ENCODE data around the gene ACOXL.
"Not testable (repeated sequence)": the region's sequence is repeated elsewhere in the genome, so short reads cannot be mapped to it uniquely, and the experiment has no call there.

ACOXL gene

DNA sequence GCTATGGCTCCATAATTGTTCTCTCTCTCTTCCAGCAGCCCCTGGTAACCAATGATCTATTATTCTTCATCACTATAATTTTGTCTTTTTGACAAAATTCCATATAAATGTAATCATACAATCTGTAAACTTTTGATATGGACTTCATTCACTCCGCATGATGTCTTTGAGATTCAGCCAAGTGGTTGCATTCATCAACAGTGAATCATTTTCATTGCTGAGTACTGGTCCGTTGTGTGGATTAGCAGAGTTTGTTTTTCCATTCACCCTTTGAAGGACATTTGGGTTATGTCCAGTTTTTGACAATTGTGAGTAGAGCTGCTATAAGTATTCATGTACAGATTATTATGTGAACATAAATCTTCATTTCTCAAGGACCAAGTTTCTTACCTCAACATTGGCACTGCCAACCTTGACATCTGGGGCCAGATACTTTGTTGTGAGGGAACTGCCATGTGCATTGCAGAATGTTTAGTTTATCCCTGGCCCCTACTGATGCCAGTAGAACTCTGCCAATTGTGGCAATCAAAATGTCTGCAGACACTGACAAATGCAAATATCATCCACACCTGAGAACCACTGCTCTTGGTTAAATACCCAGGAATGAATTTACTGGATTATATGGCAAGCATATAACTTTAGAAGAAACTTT is 340.0 kb downstream of the ACOXL start:
- no peak for DNase-seq

DNA sequence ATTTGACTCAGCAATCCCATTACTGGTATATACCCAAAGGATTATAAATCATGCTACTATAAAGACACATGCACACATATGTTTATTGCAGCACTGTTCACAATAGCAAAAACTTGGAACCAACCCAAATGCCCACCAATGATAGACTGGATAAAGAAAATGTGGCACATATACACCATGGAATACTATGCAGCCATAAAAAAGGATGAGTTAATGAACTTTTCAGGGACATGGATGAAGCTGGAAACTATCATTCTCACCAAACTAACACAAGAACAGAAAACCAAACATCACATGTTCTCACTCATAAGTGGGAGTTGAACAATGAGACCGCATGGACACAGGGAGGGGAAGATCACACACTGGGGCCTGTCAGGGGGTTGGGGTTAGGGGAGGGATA is 350.3 kb downstream of the ACOXL start:
- not testable (repeated sequence) for DNase-seq

DNA sequence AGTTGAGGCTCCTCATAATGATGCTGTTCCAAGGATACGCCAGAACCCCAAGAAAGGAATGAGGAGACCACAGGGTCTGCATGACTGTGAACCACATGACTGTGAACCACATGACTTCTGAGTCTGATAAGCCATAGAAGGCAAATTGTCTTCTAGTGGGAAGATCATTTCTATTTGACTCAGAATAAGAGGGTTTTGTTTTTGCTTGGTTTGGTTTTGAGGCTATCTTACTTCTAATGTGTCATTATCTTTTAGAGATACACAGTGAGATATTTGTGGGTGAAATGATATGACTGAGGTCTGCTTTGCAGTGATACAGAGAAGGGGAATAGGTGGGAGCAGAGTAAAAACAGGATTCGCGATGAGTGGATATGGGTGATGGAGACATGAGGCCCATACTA is 359.4 kb downstream of the ACOXL start:
- DNase-seq = no peak

DNA sequence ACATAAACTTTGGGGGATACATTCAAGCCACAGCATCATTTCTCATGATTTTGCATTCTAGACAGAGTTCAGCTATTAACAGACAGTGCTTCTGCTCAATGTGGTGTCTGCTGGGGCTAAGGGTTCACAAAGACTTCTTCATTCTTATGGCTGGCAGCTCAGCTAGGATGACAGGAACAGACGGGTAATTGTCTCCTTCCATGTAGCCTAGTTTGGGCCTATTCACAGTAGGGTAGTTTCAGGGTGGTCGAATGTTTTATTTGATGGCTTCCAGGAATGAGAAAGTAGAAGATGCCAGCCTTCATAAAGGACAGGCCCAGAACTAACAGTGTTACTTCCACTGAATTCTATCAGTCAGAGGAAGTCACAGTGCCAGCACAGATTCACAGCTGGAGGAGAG is 362.3 kb downstream of the ACOXL start:
- DNase-seq = no peak

DNA sequence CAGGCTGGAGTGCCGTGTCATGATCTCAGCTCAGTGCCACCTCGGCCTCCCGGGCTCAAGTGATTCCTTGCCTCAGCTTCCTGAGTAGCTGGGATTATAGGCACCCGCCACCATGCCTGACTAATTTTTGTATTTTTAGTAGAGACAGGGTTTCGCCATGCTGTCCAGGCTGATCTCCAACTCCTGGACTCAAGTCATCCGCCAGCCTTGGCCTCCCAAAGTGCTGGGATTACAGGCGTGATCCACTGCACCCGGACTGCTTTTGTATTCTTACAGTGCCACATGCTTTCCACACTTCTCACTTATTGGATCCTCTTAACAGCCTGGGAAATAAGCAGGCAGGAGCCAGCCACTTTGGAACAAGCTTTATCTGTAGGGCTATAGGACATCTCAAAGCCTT is 363.1 kb downstream of the ACOXL start:
- no peak for DNase-seq

DNA sequence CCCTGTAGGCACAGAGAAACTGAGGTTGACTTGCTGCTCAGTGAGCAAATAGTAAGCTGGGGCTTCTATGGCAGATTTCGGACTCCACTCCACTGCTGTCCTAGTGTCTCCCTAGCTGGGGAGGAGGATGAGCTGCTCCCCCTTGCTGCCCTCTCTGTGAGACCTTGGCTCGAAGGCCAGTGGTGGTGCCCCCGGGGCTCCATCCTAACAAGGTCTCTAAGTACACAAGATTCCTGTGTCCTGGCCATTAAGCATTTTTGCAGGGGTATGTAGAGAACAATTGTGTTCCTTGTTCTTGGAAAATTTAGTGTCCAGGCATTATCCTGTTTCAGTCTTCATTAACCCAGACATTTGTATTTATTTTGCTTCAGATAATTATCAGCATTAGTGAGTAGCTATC is 367.0 kb downstream of the ACOXL start:
- no peak for DNase-seq

DNA sequence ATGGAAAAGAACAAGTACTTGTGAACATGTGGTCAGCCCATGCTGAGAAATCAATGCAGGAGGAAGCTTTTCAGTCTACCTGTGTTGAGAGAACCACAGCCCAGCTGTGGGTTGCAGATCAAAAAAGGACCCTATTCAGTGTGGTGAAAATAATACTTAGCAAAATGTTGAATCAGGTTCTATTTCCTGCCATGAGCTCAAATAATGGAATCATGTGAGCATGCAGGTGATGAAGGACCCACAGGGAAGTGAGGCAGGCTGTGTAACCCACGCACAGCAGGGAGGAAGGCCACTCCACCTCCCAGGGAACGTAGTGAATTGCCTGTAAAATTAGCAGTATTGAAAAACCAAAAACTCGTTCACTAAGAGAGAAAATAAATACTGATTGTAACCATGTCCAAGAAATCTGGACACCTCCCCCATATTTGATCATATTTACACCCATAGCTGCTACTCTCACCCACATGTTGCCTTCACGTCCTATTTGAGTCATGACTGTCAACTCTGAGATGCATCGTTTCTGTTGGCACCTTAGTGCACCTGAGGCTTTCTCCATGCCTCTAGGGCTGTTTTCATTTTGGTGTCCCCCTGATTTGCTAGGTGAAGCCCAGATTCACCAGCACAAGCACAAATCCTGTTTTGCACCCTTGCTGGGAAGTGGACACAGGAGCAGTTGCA is 367.9 kb downstream of the ACOXL start:
- no peak for DNase-seq

DNA sequence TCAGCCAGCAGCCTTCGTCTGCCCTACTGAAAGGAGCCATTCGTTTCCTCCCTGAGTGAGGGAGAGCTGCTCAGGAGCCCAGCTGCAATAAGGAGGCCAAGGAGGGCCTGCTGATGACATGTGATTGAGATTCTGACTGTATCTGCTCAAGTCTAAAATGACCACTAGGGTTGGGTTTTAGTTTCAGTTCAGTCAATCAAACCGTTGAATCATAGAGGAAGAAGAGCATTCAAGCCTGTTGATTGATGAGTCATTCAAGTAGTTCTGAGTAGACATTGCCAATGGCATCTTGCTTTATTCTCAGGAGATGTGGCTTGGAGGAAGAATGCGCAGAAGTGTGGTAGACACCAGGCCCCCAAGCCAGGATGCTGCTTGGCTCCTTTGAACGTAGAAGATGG is 368.4 kb downstream of the ACOXL start:
- no peak for DNase-seq

DNA sequence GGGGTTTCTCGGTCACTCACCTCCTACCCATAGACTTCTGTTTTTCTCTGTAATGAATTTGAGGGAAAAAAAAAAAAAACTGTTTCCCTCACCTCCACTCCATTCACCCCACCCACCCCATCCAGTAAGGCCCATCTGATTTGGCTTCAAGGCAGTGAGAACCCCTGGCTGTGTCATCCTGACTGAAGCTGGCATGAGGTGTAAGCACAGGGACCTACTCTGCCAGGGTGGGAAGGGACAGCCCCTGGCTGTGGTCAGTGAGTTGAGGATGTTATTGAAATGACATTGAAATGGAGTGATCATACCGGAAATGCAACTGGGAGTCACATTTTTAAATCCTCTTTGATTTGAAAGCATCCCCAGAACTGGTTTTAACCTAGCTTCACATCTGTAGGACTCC is 369.2 kb downstream of the ACOXL start:
- DNase-seq = no peak

DNA sequence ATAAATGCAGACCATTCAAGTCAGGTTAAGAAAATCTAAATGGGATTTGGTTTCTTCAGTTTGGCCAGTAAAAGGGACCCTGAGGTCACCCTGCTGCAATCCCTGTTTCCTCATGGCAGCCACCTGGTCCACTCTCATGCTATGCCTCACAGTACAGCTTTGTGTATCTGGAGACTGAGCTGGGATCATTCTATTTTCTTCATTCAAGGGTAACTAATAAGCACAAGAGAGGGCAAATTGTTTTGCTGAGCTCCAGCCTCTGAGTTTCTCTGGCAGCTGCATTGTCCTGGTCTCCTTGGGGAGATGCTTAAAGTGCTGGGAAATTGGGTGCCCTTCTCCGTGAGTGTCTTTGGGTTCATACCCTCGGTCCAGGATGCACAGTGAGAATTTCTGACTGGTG is 369.8 kb downstream of the ACOXL start:
- no peak for DNase-seq

DNA sequence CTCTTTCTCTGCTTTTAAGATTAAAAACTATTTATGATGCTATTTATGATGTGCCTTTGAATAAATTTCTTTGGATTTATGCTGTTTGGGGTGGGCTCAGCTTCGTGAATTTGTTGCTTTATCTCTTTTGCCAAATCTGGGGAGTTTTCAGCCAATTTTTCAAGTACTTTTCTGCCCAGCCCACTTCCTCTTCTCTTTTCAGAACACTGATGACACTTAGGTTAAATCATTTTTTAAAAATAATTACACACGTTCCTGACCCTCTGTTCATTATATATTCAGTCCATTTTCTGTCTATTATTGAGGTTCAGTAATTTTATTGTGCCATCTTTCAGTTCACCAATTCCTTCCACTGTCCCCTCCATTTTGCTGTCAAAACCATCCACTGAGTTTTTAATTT is 373.6 kb downstream of the ACOXL start:
- no peak for DNase-seq

DNA sequence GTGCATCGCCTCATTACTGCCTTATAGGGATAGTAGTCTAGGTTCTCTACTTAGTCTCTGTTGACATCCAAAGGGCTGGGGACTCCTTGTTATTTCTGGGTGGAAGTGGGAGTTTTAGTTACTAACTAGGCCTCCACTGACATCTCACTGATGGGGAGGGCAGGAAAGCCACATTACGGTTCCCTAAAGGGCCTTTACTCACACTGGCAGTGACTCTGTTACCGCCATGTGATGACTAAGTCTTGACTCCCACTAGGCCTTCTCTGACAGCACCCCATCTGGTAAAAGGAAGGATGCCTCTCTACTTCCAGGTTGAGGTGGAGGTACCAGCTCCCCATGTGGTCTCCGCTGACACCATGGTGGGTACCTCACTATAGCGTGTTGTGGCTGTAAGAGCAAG is 374.3 kb downstream of the ACOXL start:
- no peak for DNase-seq

DNA sequence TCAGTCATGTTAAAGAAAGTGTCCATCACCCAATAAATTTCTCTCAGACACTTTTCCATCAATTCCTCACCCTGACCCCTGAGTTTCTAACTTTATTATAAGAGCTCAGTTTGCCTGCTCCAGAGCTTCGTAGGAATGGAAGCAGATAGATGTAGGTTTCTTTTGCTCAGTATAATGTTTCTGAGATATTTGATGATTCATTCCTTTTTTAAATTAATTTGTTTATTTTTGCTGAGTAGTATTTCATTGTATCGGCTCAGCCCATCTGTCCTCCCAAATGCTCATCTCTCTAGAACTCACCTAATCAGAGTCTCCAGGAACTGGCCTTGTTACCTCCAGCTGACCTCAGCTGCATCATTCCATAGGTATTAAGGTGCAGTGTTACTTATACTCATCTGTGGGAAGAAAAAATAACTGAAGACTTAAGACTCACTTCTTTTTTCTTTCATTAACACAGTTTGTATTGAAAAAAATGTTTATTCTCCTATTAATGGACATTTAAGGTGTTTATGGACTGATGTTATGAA is 376.4 kb downstream of the ACOXL start:
- DNase-seq = no peak

DNA sequence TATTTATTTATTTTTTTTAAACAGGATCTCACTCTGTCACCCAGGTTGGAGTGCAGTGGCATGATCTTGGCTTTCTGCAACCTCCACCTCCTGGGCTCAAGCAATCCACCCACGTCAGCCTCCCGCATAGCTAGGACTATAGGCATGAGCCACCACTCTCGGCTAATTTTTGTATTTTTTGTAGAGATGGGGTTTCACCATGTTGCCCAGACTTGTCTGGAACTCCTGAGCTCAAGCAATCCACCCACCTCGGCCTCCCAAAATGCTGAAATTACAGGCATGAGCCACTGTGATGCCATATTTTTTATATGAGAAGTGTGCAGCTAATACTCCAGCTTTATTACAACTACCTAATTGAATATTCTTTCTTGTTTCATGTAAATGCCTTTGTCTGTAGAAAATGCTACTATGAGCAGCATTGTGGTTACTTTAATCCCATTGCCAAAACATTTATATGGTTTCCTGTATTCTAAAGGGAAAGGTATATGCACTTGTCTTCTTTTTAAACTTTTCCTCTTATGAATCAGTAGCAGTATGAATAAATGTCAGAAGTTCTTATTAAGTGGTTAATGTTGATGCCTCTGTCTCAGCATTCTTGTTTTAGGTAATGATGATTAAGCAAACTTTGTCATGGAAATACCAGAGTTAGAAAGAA is 378.9 kb downstream of the ACOXL start:
- no peak for DNase-seq

DNA sequence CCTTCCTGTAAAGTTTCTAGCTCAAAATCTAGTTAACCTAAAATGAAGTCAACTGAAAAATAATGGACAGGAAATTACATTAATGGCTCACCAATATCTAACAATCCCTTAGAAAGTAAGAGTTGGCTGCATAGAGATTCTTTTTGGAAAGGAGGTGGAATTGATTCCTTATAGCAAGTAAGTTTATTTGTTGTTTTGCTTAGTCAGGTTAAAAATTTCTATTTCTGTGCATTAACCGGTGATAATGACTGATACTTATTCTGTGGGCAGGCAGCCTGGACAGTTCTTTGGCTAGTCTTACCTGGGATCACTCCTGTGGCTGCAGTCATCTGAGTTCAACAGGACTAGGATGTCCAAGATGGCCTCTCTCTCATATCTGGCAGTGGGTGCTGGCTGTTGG is 381.5 kb downstream of the ACOXL start:
- no peak for DNase-seq

DNA sequence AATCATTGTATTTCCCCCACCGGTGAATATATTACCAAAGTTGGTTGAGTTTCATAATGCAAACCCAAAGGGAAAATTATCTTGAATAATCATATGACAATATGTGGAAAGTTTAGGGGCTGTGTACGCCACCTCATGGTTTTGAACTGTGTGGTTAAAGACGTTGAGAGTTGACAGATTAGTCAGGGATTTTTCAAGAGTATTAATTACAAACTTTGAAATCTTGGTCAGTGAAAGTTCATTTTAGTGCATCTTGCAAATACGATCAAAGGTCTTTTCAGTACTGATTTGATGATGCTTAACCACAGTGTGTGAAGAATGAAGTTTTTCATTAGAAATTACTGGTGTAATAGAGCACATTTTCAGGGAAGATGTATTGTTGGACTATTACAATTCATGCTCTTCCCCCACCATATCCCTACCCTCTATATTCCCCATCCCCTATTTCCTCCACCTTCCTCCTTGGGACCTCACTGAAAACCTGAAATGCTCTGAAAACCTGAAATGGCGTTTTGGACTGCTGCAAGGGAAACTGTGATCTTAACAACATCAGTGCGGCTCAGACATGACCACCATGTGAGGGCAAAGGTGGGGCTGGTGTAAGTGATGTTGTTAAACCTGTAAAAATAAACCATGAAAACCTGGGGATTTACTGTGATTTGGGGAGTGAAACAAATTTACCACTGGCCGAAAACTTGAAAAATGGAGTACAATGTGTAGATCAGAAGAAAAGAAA is 383.8 kb downstream of the ACOXL start:
- peak; percentile 36 for DNase-seq

DNA sequence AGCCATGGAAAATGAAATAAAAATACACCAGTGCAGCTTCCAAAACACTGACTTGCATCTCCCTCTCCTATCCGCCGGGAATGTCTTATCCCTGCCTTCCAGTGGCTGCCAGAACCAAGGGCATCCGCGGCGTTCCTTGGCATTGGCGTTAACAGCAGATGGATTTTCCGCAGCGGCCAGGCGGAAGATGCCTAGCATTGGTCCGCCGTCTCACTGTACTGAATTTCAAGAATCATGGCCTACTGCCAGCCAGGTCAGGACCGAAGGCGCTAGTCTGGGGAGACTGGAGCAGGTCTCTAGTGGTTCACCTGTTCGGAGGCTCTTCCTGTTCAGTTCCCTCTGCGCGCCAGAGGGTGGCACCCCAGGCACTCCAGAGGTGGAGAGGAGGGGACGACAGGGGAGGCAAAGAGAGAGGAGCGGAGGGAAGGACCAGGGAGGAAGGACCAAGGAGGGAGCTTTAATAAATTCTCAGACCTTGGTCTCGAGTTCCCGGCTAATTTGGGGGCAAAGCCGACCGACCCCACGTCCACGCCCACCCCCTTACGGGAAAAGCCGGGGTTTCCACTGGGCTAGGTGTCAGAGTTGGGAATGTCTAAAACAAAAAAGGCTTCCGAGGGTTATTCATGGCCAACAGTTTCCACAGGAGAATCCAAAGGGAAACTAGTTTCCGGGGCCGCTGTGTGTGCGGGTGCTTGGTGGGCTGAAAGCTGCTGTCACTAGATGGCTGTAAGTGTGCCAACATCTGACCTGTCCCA is 384.6 kb downstream of the ACOXL start:
- DNase-seq = peak; percentile 86

DNA sequence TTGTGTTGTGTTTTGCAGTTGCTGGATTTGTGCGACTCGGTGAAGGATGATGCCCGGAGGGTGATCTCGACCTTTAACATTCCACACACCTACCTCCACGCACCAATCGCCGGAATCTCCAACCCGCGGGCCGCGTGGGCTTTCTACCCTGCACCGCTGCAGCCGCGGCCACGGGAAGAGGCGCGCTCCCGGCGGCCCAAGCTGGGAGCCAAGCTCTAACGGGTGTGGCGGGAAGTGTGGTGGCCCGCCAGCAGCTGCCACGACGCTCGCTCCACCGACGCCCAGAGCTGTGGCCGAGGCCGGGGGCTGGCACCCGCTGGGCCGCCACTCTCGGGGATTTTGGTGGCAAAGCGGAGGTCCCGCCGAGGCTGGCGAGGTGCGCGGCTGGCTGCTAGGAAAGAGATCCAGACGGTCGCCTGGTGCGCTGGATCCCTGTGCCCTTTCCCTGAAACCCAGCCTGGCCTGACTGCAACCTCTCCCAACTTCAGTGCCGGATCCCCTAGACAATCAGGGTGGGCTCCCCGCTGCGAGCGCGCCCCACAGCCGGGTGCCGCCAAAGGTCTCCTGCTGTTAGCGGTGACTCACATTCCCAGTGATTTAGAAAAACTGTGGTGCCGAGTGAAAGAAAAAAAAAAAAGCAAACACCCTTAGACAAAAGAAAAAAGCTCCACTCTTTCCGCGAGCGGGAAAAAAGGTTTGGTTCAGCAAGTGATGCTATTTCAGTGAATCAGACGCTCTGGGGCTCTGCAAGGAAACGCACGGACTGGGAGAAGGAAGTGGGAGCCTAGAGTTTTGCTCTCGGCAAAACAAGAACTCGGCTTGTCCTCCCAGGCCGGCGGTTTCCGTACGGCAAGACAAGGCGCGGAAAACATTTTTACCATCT is 385.5 kb downstream of the ACOXL start:
- peak; percentile 56 for DNase-seq

DNA sequence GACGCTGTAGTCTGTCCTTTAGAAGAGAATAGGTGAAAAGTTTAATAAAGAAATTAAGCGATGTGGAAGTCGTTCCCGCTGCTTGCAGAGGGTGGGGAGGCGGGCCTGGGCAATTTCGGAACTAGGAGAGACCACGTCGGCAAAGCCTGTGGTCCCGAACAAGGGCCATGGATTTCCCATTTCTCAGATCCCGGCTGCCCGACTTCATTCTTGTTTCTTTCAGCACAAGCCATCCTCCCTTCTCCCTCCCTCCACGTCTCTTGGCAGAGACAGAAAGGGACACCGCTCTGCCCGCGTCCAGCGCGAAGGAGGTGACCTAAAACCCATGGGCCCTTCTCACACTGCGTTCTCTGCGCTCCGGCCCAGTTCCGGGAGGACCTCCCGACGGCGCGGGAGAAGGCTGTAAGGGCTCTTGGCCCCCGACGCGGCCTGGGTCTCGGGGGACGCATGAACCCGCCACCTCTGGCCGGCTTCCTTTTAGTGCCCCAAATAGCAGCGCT is 386.2 kb downstream of the ACOXL start:
- DNase-seq = peak; percentile 37

DNA sequence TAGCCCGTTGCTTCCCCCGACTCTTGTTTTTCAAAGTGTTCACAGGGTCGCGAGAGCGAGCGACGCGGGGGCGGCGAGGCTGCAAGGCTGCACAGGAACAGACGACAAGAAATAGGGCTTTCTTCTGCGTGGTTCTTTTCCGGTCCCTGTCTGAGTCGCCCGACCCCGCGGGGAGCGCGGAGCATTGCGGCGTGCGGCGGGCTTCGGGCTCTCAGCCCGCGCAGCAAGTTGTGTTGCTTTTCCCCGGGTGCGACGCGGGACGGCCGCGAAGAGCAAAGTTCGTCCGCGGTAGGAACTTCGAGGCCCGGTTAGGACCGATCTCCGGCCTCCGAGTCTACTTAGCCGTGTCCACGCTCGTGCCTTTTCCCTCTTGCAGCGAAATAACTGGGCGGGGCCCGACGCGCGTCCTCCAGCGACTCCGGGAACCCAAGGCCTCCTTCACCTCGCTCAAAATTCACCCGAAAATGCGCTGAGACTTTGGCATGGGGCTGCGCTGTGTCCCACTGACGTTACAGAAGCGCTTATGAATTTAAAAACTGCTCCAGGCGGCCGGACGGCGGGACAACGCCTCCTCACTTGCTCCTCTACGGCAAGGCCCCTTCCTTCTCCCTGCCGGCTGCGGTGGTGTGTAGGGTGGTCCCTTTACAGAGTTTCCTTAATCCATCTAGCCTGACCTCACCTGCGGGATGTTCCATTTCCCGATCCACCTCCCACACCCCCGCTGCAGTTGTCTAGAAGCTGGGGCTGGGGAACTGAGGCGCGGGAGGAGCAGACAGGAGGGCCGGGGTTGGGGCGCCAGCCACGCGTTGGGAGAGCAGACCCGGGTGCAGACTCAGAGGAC is 386.8 kb downstream of the ACOXL start:
- DNase-seq = peak; percentile 52

Data from hematopoietic multipotent progenitor cell treated with erythropoietin and hydrocortisone succinate and interleukin-3 and kit ligand, for 6 days (in vitro differentiated cells).